Omental fat pad (tissue), 4 donors: ENCODE measurements around the gene ACSF2. TPM values are rescaled to one million over a fixed set of nuclear protein-coding genes. Genes with fewer than 3 reads are reported as not detected.

Experiments used
- ATAC-seq: fragments of 150-250 bp; one replicate; pipeline ENCODE4 v1.9.1; 2016; ENCODE audit warnings: mild to moderate bottlenecking, moderate library complexity; ENCODE audit not compliant: low FRiP score
- DNase-seq: peaks from one replicate; pipeline ENCODE4 v3.0.0-alpha.2; 2019; ENCODE audit warnings: low spot score
- total RNA-seq, 4 donors: library from RNA; depleted of rRNA; stranded (reverse); fragments of >200 nt; gene quantifications; one replicate each; pipeline ENCODE4 v1.1.0, GENCODE V29; 2016
- TF ChIP-seq, protein P1 (sequence below), 3 donors: fragments of 450-650 bp; IDR thresholded peaks; one replicate each; pipeline ENCODE4 v1.5.1; 2016 to 2017; ENCODE audit warnings: antibody characterized with exemption in 3 of 3, mild to moderate bottlenecking in 3 of 3, moderate library complexity in 2 of 3

Gene ACSF2
- total RNA-seq, 4 donors from 2014 or later = 36.6 to 140 (median 65.3) TPM

DNA sequence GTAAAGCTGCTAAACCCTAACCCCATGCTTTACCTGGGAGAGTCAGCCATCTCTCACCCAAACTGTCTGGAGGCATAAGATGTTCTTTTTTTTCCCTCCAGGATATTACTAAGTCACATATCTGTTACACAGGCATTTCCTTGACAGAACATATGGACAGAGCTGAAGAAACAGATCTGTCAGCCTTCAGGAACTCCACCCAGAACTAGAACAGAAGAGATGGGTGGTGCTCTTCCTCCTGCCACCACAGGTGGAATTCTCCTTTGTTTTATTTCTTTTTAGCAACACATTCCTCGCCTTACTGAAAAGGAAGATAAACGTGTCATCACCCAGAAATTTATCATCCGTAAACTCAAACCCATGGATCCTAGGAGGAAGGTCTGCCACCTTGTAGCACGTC, 91.0 kb downstream of the ACSF2 start:
- ATAC-seq (no peak), DNase-seq (no peak)
- TF ChIP-seq, protein P1, sequence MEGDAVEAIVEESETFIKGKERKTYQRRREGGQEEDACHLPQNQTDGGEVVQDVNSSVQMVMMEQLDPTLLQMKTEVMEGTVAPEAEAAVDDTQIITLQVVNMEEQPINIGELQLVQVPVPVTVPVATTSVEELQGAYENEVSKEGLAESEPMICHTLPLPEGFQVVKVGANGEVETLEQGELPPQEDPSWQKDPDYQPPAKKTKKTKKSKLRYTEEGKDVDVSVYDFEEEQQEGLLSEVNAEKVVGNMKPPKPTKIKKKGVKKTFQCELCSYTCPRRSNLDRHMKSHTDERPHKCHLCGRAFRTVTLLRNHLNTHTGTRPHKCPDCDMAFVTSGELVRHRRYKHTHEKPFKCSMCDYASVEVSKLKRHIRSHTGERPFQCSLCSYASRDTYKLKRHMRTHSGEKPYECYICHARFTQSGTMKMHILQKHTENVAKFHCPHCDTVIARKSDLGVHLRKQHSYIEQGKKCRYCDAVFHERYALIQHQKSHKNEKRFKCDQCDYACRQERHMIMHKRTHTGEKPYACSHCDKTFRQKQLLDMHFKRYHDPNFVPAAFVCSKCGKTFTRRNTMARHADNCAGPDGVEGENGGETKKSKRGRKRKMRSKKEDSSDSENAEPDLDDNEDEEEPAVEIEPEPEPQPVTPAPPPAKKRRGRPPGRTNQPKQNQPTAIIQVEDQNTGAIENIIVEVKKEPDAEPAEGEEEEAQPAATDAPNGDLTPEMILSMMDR (IDR thresholded peaks at IDR 0.05) = no peak

DNA sequence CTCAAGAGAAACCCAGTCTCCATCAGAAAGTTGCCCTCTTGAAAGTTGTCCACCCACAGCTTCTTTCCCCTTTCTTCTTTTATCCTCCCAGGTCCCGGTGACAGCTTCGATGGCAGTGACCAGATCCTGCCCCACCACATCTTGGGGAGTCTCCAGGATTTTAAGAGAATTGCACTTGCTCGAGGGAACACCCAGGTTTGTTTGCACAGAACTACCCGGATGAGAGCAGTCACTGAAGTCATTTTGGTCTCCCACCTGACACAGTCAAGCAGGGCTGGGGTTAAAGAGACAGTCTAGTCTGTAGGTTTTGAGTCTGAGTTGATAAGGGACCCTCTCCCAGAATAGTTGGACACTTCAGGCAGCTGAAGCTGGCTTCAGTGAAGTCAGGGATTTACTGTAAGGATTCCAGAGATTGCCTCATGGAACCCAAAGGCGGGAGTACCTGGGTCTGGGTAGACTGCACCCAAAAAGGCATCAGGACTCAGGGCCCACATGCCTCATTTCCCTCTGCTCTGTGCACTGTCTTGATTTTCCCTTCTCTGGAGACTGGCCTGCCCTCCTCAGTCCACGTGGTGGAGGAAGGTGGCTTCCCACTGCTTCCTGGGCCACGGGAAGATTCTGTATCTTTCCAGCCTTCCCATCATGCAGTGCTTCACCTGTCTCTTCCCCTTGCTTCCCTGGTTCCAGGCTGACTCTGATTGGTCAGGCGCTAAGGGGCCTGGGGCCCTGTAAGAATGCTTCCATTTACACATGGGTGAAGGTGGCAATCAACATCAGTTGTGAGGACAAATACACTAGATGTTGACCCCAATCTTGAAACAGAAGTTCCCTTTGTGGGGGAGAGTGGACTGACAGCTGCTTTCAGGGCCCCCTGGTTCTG, 91.7 kb downstream of the ACSF2 start:
- ATAC-seq (no peak), DNase-seq (no peak)
- TF ChIP-seq, protein P1 (IDR thresholded peaks at IDR 0.05) = no peak

DNA sequence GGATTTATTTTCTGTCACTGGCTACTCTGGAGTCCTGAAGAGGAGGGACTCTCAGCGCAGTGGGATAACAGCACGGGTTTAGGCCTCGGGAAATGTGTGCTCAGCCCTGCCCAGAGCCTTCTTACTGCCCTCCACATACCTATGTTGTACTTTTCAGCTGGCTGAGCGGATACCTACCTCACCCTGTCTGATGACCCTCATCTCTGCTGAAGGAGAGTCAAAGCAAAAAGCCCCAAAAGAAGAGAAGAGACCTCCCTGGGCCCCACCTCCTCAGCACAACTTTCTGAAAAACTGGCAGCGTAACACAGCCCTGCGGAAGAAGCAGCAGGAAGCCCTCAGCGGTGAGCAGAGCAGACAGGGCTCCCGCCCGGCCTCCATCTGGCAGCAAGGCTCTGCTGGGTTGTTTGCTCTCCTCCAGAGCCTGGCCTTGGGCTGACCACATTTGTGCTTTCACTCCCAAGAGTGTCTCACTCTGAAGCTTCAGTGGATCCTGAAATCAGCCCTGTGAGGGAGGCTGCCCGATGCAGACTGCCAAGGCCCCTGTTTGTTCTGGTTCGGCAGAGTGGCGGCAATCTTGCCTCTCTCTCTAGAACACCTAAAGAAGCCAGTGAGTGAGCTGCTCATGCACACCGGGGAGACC, 92.5 kb downstream of the ACSF2 start:
- TF ChIP-seq, protein P1 (IDR thresholded peaks at IDR 0.05) = no peak
- ATAC-seq (no peak), DNase-seq (no peak)

DNA sequence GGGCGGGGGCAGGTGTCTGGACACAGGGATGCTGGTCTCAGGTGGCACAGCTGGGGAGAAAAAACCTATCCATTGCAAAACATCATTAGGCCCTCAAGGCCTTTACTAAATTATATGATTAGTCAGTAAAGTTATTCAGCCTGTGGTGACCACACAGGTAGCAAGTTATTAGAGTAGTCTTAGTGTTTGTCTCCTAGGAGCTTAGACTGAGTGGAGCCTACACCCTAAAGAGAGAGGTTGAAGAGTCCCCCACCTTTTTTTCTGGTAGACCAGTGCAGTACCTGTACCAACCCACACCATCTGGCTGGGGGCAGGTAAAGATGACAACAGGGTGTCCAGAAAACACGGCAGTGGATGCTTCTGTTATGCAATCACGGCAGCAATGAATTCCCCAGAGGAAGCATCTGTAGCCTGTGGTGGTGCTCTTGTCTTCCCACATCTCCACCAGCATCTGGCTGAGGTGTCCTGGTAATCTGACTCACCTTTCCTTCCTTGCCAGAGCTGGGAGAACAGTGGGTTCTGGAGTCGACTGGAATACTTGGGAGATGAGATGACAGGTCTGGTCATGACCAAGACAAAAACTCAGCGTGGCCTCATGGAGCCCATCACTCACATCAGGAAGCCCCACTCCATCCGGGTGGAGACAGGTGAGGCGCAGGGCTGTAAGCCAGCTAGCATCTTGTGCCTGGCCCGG, 93.3 kb downstream of the ACSF2 start:
- TF ChIP-seq, protein P1 (IDR thresholded peaks at IDR 0.05) = no peak
- ATAC-seq (no peak), DNase-seq (no peak)

DNA sequence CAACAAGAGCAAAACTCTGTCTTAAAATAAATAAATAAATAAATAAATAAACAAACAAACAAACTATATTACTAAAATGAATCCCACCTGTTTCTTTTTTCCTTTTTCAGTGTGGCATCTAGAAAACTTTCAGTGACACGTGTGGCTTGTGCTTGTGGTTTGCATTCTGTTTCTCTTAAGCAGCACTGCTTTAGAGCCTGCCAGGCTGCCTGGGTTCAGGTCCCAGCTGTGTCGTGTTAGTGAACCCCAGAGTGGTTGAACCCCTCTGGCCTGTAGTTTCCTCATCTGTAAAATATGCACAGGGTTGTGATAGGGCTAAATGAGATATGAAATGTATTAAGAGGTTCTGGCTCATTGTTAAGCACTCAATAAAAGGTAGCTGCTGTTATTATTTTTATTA, 94.5 kb downstream of the ACSF2 start:
- no peak for ATAC-seq
- DNase-seq = no peak
- TF ChIP-seq, protein P1 (IDR thresholded peaks at IDR 0.05) = no peak

- no peak for DNase-seq
- TF ChIP-seq, protein P1 (IDR thresholded peaks at IDR 0.05) = no peak
- no peak for ATAC-seq
These were observed 95.5 kb downstream of the ACSF2 start for GRCh38 chr17:50521514-50521913.
